Activated CD4-positive, alpha-beta T cell treated with anti-CD3 and anti-CD28 coated beads for 48 hours (primary cell): ENCODE data around the gene CCDC182.

Experiments used
- DNase-seq: peaks from one replicate; pipeline ENCODE4 v3.0.0-alpha.2; 2020

Gene CCDC182

DNA sequence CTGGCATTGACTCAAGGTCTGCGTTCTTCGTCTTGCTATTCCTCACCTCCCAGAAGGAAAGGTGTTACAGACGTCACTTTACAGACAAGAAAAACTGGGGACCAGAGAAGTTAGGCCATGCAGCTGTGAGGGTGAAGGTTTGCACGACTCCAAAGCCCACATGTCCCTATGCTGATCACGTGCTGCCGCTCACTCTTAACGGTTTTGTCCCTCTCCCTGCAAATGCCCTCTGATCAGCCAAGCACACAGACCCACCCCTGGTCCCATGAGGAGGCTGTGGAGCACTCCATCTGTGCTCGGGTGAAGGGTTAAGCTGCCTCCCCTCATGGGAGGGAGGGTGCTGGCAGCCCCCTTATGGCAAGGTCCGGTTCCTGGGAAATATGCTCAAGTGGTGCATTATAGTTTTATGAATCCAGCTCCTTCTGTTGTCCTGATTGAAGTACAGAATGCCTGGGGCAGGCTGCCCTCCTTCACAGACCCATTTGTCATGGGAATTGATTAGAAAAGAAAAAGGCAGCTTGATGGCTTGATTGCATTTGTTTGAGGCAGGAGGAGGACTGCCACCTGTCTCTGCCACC is 18.8 kb downstream of the CCDC182 start:
- DNase-seq: no peak

DNA sequence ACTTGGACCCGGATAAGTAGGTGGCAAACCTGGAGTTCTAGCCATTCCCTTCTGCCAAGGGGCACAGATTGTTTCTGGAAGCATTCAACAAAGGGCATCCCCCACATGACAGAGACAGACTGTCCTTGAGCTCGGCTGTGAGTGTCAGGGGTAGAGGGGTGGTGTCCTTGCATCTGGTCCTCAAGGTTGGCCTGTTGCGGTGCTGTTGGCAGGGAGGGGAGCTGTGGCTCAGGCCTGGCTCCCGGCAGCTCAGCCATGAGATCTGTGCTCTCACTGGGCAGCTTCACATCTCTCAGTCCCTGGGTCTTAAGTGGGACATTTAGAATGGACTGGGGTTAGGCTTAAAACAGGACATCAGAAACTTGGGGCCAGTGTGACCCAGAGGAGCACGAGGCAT is 20.4 kb downstream of the CCDC182 start:
- DNase-seq: no peak

DNA sequence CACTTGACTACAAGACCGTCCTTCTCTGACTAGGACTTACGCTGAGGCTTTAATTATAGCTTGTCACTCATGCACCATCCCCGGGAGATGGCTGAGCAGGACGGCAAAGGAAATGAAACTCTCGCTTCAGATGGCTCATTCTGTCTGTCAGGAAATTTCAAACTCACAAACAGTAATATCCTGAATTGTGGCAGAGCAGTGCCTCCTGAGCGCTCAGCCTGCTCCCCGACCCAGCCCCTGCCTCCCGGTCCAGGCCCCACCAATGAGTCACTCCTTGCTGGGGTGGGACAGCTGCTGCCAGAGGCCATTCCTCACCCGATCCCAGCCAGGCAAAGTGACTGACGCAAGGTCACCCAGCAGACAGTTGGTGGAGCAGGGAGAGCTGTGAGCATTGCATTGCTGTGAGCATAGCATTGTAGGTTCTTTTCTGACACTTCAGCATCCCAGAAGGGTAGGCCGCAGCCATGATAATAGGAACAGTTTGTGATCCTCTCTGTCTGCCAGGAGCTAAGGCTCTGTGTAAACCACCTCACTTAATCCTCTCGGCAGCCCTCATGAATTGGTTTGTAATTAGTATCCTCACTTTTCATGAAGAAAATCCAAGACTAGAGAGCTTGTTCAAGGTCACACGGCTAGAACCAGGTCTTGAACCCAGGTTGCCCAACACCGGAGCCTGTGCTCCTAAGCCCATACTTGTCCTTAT is 20.9 kb downstream of the CCDC182 start:
- no peak for DNase-seq

DNA sequence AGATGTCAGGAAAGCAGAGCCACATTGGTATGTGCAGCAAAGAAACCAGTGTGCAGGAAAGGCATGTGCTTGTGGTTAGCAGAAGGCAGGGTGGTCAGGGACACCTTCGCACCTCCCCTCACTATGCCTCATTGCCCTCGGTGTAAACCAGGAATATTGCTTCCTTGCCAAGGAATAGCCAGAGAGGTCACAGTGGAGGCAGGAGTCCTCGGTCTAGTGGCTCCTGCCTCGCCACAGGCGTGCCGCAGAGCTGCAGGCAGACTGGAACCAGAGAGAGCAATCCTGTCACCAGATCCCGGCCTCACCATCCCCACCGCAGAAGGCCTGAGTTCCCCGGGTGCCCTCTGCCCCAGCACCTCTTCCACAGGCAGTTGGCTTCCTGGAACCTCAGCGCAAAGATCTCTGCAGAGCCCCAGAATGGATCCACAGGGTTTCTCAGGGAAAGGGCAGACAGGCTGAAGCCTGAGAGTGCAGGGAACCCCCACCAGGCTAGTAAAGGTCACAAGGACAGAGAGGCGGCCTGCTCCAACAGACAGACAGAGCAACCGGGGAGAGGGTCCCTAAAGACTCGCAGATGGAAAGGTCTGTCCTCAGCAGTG is 21.6 kb downstream of the CCDC182 start:
- DNase-seq: no peak

DNA sequence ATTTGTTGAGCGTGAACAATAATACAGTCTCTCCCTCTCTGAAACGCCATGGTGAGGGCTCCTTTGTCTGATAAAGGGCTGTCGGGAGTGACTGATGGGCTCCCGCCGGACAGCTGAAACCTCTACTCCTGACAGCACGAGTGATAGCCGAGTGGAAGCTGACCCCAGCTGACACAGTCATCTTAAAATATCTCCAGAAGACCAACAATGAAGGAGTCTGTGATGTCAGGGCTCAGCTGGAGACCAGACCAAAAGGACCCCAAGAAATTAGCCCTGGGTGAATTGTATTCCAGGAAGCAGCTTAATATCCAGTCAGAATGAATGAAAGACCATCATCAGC is 22.4 kb downstream of the CCDC182 start:
- no peak for DNase-seq

DNA sequence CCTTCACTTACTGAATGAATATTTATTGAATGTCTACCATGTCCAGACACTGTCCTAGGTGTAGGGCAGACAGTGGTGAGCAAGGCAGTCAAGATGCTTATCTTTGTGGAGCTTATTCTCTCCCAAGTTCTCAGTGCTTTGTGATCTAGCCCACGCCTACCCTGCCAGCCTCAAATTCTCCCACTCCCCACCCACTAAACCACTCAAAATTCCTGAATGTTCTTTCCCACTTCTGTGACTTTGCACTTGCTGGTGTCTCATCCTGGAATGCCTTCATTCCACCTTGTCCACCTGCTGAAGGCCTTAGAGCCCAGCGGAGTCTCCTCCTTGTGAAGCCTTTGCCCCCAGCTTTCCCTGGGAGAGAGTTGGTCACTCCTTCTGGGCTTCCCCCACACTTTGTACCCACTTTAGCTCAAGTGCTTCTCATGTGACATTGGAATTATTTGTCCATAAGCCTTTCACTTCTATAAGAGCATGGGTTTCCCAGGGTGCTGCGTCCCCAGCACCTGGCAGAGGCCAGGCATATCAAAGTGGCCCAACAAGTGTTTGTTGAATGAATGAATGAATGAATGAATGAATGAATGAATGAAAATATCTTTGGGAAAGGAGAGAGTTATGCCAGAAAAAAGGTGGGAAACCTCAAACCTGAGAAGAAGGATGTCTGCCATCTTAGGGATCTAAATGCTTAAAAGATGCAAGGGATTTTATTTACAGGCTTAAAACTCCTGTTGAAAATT is 23.0 kb downstream of the CCDC182 start:
- DNase-seq: no peak

DNA sequence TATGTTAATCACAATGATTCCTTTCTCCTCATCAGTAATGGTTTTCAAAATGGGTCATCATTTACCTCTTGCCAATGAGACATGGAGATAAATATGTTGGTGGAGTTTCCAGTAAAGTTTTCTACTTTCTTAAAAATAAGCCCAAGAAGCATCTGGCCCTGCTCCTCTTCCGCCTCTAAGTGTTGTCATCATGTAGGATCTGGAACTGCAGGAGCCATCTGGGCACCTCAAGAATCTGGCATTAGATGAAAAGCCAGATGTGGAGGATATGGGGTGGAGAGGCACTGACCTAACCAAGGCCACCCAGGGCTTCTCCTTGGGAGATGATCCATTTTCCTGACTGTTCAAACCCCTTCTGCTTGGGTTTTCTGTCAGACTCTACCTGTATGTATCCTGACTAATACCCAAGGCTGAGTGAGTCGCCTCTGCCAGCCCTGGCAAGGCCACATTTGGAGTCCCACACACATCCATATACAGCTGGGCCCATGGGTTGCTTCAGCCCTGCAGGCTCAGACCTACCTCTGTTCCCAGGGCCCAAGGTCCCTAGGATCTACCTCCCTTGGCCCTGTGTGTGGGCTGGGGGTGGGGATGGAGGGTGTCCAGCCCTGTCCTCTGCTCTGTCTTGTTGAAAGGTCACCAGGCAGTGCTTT is 24.6 kb downstream of the CCDC182 start:
- no peak for DNase-seq

DNA sequence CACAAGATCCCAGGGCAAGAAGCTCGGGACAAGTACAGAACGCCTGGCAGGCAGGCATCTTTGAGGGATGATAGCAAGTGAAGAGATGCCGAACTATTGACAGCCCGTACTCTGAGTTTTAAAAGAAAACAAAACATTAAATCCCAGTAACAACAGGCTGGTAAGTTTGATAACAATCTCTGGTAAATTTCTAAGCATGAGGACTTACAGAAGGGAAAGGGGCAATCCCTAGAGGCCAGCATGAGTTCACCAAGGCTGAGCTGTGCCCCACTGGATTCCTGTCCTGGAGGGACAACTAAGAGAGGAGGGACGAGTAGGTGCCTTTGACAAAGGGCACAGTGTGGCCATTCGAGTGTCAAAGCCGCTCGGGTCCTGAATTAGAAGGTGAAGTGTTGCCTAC is 26.2 kb downstream of the CCDC182 start:
- DNase-seq: no peak

DNA sequence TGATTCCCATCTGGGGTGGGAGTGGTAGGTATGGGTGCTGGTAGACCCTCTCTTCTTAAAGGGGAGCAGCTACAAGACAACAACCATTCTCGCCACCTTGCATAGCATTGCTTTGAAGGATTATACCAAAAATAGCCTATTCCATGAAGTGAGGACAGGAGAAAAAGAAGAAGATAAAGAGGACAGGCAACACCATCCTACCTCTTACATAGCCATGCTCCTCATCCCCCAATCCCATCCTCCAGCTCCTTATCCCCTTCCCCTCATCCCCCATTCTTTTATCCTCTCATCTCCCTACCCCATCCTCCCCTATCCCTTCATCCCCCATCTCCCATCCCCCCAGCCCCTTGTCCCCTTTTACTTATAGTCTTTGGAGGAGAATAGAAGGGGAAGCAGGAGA is 29.1 kb downstream of the CCDC182 start:
- no peak for DNase-seq

DNA sequence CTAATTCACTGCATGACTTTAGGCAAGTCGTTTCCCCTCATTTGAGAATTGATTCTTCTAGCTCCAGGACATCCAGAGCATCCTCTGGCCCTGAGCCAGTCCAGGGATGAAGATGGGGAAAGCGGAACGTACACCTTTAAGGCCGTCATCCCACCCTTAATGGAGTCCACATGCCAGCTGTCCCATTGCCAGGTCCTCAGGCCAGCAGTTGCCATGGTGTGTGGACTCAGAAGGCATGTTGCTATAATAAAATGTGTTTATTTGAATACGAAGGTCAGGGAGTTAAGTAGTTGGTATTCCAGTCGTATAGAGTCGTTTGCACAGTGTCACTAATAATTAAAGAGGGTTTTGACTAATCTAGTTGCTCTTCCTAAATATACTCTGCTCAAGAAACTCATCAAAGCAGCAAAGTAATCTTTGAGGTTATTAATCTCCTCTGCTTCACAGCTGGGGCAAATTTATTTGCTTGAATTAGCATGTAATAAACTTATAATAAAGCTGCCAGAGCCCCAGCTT is 30.4 kb downstream of the CCDC182 start:
- DNase-seq: no peak

DNA sequence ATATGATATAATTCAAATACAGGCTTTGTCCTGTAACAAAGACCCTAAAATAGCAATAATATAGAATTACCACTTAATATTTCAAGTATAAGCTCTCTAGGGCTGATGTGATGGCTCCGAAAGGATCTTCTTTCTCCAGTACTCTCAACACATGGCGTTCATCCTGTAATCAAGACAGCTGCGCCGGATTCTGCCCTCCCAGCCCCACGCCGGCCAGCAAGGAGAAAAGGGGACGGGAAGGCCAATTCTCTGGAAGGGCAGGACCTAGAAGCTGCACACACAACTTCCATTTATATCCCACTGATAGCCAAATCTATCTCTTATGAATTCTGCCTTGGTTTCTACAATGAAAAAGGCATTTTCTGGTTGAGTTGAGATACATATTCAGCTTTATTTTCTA is 32.0 kb downstream of the CCDC182 start:
- DNase-seq: no peak

DNA sequence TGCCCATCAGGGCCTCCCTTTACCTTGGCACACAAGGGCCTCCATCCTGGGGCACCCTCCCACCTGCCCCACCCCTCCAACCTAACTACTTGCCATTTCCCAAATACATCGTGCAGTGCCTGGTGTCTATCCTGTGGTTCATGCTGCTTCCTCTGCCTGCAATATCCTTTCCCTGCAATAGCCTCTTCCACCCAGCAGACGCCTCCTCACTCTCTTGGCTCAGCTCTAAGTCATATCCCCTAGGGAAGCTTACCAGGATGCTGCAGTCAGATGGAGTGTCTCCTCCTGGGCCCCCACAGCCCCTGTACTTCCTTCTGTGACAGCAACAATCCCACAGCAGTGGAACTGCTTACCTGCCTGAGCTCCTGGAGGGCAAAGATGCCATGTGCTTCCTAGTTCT is 36.7 kb downstream of the CCDC182 start:
- no peak for DNase-seq

DNA sequence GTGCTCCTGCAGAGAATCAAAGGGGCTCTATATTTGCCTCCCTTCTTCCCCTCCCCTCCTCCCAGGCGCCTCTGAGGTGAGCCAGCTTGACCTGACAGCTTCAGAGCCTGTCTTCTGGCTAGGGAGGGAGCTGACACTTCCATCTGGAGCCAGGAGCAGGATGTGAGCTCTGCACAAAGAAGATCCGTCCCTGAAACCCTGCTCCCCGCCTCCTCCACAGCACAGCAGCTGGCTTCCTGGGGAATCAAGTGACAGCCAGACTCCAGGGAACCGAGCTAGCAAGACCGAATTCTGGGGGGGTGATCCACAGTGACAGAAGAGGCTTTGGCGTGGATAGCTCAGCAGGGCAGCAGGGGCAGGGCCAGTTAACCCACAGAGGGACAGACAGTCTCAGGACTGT is 37.2 kb downstream of the CCDC182 start:
- DNase-seq: no peak

DNA sequence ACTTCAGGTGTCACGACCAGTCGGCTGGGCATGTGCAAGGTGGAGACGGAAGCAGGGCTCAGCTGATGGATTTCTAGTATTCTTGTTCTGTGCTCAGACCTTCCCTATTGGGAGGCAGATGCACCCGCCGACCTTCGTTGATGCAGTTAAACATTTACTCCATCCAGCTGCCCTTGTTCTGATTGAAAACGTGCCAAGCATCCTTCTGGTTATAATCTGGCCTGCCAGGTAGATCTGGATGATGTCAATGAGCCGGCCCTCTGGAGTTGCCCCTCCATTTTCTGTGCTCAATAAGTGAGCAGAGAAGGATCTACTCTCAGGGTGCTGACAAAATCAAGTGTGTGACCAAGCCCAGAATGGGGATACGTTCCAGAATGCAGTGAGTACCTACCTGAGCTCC is 38.3 kb downstream of the CCDC182 start:
- no peak for DNase-seq

DNA sequence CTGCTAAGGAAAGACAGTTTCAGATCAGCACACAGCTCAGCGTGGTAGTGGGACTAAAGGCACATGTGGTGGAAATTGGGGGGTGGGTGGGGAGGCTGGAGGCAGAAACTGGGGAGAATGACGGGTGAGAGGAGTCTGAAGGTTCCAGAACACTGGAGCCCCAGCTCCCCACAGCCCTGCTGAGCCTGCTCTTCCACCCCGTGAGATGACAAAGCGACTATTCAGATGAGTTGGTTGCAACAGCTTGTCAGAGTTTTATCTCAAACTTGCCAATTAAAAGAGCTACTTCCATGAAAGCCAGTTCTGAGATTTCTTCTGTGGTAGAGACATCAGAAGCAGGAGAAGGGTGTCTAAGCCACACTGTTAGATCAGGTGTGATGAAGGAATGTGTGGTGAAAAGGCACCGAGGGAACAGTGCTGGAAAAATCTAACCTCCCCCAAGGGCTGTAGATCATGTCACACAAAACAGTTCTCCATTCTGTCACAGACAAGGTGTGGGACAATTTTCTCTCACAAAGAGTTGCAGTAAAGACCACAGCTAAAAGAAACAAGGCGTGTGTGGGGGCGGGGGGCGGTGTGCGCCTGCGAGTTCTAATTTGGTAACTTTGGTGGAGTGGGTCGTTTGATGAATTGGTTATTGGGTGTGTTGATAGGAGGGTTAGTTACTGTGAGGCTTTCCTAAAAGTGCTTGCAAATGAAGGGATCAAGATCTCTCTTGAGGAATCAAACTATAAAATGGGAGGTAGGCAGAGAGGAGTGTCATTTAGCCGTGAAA is 39.0 kb downstream of the CCDC182 start:
- no peak for DNase-seq

DNA sequence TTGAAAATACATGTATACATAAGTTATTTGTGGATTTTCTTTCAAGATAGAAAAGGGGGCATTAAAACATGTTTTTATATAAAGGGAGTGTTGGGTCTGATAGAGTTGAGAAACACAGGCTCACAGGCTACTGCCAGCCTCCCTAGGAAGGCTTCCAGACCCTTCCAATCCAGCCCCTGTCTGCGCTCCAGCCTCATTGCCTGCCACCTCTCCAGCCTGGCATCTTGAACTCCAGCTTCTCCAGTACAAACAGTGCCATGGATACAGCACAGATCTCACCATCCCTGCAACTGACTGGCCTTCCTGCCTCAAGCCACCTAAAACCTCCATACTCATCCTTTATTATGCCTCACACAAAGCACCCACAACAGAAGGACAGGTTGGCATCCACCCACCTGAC is 40.7 kb downstream of the CCDC182 start:
- DNase-seq: no peak

DNA sequence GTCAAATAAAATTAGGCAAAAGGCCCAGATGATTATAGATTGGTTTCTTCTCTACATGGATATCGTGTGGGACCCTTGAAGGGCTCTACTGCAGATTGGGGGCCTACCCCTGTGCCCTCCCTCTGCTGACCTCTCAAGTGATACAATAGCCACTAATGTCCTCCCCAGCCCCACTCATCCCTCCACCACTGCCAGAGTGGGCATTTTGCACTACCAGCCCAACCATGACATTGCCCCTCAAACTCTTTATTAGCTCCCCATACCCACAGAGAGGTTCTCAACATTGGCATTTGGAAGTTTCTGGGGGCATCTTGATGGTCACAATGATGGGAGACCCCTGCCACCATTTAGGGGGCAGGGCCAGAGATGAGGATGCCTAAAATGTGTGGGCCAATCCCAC is 41.8 kb downstream of the CCDC182 start:
- no peak for DNase-seq

DNA sequence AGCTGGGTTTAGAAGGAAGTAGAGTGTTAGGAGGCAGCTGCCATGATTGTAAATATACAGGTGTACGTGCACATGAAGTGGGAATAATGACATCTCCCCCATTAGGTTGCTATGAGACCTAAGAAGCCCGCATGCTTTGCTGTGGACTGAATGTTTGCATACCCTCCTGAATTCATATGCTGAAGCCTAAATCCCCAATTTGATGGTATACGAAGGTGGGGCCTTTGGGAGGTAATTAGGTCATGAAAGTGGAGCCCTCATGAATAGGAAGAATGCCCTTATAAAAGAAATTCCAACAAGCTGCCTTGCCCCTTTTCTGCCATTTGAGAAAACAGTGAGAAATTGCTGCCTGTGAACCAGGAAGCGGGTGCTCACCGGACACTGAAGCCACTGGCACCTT is 44.0 kb downstream of the CCDC182 start:
- no peak for DNase-seq

DNA sequence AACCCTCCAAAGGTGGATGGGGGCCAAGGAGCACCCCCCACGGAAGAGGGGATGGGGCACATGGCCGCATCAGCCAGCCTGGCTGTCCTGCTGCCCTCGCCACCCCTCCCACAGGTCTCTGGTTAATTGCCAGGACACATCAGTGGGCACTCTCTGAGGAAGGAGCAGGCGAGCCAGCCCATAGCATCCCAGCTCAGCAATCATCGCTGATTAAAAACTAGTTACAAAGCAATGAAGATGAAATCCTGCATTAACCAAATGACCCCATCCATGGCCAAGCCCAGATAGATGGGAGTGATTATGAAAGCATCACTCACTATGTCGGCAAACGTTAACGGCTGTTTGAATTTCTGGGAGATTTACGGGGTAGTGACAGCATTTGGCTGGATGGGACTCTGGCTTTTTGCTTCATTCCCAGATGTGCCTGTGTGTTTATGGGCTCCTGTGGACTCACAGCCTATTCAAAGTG is 45.3 kb downstream of the CCDC182 start:
- DNase-seq: no peak

DNA sequence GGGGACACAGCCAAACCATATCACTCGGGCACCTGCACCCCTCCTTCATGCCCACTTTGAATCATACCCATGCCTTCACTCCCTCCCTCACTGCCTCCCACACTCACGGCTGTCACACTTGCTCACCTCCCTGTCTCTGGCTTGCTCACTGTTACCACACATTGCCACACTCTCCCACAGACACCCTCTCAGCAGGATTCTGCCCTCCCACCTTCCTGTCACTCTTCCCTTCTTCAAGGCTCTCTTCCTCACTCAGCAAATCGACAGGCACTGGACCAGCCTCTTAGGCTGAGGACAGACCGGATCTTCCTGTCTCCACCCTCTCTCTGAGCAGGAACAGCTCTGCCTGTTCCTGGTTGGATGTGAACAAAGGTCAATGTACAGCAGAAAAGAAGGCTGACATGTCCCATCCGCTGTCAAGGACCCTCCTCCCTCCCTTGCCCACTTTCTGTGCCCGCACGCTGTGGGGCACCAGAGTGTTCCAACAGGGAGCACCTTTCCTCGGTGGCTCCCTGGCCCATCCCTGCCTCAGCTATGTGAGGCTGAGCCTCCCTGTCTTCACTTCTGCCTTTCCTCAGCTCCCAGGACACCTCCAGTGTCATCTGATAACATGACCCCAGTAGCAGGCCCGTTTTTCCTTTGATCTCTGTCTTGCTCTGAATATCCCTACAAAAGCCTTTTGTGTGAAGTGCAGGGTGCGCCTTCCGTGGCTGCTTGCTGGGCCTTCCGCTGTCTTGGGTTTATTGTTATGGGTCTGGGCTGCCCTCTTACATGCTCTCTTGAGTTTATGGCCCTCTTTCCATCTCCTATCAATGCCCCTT is 47.0 kb downstream of the CCDC182 start:
- DNase-seq: peak; percentile 32

DNA sequence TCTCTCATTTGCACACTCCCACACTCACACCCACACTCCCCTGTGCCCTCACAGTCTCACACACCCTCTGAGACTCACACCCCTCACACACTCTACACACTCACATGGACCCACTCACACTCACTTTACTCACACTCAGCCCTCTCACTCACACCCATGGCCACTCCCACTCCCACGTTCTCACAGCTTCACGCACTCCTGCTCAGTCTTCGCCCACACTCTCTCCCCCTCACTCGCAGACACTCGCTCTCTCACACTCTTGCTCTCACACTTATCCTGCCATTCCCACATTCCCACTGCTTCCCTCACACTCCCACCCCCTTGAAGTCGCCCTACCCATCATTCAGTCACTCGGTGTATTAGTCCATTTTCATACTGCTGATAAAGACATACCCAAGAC is 47.9 kb downstream of the CCDC182 start:
- no peak for DNase-seq

DNA sequence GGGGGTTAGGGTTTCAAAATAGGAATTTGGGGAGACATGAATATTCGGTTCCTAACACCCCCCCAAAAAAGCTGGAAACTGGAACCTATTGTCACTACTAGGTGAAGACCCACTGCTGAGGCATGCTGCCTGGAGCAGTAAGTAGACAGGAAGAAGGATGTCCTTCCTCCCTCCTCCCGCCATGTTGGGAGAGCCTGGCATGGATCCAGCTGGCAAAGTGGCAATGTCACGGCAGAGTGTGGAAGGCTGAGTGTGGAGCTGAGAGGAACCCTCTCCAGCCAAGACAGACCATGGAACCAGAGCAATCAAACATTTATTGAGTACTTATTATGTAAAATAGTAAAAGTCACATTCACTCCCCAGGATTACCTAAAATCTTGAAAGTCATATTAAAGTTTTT is 49.0 kb downstream of the CCDC182 start:
- no peak for DNase-seq
